Measurements from ENCODE around the gene ZFAND2B.

The ZFAND2B gene

DNA sequence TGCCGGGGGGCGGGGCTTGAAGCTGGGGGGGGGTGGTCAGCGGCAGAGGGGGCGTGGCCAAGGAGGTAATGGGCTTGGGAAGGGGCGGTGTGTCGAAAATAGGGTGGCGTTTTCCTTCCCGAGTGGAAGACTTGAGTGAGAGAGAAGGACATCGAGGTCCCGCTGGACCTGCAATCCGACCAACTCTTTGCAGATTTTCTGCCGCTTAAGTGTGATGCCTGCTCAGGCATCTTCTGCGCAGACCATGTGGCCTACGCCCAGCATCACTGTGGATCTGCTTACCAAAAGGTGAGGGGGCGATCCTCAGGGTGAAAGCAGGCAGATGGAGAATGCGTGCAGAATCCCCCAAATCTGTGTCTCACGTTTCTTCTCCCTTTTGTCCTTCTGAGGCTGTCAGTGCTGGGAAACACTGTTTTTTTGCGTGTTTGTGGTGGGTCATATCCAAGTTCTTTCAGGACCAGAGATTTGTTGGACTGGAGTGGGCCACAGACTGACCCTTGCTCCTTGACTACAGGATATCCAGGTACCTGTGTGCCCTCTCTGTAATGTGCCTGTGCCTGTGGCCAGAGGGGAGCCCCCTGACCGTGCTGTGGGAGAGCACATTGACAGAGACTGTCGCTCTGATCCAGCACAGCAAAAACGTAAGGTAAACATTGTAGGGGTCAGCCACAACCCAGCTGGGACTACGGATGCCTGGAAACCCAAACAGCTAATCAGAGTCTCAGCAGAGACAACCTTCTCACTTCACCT, 727 bp downstream of the ZFAND2B start:
- no peak for DNase-seq

DNA sequence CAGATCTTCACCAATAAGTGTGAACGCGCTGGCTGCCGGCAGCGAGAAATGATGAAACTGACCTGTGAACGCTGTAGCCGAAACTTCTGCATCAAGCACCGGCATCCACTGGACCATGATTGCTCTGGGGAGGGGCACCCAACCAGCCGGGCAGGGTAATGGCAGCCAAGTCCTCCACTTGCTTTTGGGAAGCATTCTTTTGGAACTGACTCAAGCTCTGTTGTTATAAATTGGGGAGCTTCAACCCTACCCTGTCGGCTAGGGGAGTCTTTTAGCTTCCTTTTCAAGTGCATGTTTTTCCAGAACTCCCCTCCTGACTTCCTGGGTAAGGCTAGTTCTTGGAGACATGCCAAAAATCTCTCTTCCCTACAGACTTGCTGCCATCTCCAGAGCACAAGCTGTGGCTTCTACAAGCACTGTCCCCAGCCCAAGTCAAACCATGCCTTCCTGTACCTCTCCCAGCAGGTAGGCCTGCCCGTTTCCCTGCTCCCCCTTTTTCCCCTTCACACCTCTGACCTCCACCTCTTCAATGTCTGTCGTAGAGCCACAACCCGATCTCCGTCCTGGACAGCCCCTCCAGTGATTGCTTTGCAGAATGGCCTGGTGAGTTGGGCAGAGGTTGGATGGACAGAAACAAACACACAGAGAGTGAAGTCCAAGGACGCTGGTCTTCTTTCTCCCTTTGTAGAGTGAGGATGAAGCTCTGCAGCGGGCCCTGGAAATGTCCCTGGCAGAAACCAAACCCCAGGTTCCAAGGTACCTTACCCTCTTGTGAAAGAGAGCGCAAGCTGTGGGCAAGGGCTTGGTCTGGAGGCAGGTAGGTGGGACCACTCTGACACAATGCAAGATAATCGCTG, 1.5 kb downstream of the ZFAND2B start:
- DNase-seq: no peak

DNA sequence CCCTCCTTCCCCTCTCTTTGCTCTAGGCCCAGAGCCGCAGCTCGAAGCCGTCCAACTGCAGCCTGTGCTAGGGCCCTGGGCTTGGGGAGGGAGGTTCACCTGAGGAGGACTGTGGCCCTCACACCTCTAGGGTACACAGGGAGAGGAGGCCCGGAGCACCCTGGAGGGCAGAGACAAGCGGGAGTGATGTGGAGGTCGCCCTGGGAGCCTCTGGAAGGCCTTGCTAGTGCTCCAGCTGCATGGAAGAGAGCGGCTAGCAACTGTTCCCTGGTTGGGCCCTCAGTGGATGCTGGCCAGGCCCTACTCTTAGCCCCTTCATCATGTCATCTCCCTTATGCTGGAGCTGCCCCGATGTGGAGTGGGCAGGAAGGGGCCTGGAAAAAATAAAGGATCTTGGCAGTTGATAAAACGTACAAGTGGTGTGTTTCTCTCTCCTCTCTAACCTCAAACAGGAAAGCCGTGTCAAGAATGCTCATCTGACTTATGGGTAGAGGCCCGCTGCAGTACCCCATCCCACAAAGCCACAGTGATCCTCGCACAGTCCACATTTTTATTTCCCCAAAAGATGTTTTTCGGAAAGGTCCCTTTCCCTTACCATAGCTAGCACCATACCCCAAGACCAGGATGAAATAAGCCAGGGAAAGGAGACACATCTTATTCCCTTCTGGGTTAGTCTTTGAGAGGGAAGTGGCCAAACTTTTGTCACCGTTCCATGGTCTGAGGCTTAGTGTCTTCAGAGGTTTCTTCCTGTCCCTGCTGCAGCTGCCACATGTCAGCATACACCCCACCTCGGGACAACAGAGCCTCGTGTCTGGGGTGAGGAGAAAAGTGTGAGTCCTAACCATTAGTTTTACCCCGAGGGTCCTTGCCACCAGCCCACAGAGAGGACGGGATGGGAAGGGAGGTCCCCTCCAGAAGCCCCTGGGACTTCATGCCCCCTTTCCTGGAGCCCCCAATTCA, 2.9 kb downstream of the ZFAND2B start:
- DNase-seq: no peak

DNA sequence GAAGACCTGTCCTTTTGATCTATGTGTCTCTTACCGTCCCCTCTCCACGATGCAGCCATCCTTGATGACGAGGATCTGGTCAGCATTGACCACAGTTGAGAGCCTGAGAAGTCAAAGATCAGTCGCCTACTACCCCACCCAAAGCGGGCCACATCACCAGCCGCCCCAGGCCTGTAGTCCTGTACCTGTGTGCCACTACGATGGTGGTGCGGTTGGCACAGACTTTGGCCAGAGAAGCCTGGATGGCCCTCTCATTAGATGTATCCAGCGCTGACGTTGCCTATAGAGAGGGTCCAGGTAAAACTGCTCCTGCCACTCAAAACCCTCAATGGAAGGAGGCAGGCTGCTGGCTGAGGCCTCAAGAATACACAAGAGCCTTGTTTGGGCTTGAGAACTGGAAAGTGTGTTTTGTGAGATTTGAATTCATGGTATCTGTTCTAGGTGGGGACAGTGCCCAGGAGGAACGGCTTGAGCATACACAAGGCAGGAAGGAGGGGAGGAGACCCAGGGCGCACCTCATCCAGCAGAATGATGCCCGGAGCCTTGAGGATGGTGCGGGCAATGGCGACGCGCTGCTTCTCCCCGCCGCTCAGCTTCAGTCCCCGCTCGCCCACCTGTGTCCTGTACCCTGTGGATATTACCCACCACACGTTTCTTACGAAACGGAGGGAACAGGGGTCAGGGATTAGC, 3.8 kb downstream of the ZFAND2B start:
- no peak for DNase-seq

DNA sequence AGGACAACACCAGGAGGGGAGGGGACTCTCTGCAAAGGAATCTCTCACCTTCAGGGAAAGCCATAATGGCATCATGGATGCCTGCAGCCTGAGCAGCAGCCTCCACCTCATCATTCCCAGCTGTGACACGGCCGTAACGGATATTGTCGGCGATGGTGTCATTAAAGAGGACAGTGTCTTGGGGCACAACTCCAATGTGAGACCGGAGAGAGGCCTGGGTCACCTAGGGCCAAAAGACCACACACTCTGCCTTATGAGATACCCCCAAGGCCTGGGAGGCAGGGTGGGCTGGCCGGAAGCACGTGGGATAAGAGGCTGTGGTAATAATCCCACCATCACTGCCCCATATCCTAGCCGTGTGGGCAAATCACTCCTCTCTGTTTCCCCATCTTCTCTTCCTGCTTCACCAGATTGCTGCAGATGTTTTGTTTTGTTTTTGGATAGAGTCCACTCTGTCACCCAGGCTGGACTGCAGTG, 4.3 kb downstream of the ZFAND2B start:
- no peak for DNase-seq

DNA sequence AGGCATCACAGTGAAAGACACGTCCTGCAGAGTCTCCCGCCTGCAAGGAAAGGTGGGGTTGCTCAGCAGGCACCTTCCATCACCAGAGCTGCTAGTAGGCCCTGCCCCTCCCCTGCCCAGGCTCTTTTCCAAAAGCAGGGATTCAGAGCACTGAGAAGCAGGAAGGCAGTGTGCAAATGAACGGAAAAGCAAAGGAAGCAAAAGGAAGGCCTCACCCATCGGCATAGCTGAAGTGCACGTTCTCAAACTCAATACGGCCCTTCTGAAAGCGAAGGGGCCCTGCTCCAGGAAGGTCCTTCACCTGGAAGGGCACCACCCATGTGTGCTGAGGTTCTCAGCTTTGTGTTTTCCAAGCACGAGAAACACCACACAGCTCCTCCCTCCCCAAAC, 6.4 kb downstream of the ZFAND2B start:
- no peak for DNase-seq

DNA sequence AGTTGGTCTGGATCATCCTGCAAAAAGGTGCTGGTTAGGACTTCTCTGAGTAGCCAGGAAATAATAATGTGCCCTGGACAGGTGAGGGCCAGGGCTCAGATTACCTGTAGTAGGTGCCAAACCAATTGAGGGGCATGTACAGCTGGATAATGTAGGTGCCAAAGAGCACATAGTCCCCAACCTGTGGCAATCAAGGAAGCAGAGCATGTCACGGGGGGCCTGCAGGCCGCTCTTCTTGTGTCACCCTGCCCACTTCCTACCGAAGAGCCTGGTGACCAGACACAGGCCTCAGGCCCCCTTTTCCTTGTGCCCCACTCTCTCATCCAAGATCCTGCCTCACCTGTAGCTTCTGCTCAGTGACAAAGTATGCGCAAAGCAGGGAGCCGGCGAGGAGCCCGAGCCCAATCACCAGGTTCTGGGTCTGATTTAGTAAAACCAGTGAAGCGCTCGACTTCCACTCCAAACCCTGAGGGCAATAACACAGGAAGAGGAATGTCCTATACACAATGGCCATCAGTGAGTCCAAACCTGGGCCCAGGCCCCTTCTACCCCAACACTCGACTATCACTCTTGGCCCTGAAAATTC, 7.0 kb downstream of the ZFAND2B start:
- no peak for DNase-seq

DNA sequence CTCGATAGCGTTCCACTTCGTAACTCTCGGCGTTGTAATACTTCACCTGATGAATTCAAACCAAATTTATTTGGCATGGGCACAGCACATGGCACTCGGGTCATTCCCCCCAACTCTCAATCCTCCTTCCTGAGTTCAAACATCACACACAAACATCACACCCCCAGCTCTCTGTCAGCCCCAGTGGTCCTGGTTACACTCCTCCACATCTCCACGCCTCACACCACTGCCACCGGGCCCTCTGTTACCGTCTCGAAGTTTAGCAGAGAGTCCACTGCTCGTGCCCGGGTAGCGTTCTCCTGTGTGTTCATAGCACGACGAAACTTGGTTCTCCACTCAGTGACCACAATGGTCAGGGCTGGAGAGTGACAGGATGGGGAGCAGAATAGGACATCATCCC, 7.6 kb downstream of the ZFAND2B start:
- no peak for DNase-seq

DNA sequence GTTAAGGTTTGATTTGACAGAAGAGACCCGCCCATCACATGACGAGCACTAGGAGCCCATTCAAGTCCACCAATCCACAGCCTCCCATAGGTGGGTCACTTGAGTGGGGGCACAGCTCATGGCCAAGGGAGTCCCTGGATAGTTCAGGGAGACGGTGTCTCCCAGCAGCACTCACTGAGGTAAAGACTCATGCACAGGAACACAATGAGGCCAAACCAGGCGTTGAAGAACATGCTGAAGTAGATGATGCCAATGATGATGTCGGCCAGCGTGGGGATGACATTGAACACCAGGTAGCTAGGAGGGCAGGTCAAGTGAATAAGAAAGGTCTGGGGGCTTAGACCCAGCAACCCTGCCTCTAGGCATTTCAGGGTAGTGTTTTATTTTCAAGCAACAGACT, 8.2 kb downstream of the ZFAND2B start:
- DNase-seq: no peak

DNA sequence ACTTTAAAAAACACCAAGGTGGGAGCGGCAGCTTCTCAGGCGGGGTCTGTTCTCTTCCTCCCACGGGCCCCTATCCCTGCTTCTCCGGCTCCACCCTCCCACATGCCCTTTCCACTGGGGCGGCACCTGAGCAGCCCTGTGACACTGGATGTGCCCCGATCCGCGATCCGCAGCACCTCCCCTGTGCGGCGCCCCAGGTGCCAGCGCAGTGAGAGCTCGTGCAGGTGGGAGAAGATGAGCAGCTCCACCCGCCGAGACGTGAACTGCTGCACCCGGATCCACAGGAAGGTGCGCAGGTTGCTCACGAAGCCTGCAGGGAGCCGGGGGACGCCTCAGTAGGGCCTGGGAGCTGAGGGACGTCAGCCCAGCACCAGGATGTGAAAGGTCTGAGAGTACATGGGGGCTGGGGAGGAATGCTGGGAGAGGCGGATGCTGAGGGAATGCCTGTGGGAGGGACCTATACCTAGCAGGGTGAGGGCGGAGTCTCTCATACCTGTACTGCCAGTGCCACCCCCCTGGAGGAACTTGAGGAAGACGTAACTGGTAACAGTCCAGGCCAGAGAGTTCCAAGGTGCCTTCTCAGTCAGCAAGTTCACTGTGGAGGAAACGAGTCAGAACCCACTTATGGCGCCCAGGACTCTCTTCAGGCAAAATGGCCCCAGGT, 9.4 kb downstream of the ZFAND2B start:
- DNase-seq: no peak

DNA sequence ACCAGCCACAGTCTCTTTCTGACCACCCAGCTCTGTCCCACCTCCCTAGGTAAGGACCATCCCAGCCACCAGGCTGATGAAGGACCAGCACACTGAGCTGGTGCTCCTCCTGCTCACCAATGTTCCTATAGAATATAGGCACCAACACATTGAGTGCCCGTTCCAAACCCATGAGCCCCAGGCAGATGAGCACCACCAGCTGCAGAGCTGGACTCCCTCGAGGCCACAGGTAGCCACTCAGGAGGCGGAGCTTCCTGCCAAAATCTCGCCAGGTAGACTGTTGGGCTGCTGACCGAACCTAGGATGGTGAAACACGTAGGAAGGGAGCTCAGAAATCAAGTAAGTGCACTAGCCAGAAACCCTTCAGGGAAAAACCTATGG, 9.9 kb downstream of the ZFAND2B start:
- no peak for DNase-seq

DNA sequence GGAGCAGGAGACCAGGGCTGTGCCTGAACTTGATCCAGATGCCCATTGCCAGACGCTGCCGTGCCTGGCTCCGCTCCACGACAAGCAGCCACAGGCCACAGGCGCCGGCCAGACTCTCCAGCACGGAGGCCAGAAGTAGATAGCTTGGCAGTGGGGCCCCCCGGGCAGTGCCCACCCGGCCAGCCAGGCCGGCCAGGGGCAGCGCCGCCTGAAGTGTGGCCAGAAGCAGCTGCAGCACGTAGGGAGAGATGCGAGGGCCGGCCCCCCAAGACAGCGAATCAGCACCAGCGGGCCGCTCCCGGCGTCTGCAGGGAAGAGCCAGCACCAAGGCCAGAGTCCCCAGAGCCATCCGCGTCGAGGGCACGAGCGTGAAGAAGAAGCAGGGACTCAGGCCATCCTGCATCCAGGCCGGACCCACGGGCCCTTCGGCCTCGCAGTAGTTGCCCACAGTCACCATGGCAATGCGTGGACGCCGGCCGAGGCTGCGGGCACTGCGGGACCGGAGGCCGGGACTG, 11.7 kb downstream of the ZFAND2B start:
- DNase-seq: no peak

DNA sequence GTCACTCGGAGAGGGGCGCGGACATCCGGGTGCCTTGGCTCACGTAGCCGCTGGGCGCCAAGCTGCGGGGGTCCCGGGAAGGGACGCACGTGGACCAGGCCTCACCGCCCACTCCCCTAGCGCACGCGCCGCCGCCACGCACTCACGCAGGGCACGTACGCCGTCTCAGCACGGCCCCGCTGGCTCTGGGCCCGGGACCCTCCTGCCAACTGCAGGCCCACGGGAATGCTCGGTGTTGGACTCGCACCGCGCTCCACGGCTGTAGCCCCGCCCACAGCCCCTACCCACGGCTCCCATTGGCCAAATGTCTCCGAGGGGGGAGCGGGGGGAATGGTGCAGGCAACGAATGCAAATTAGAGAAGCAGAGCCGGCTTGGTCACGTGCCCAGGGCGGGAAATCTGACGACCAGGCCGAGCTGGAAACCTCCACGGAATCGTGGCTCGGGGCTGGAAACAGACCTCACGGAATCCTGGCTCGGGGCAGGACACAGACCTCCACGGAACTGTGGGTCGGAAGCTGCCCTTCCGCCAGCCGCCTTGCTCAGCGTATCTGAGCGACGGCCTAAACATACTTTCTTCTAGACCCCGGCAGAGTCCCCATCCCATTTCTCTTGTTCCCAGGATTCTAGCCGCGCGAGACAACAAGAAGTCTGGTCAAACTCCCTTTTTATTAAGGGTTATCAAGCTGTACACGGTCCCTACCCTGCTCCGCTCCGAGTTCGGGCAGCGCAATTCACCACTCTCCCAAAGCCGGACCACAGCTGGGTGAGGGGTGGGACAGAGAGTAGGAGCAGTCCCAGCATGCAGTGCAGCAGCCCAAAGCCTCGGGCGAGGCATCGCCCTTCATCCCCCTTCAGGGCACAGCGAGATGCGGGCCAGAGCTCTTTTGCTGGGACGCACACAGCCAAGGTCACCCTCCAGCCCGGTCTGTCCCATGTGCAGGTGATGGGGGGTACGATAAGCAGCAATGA, 12.4 kb downstream of the ZFAND2B start, which contains the start of gene ABCB6:
TSS of gene ABCB6 (minus strand) at position 227 of the 970 bp plus-strand sequence. CDS start 285 bp downstream, outside the sequence.
- peak; percentile 63 to 82 (median 70) for DNase-seq

DNA sequence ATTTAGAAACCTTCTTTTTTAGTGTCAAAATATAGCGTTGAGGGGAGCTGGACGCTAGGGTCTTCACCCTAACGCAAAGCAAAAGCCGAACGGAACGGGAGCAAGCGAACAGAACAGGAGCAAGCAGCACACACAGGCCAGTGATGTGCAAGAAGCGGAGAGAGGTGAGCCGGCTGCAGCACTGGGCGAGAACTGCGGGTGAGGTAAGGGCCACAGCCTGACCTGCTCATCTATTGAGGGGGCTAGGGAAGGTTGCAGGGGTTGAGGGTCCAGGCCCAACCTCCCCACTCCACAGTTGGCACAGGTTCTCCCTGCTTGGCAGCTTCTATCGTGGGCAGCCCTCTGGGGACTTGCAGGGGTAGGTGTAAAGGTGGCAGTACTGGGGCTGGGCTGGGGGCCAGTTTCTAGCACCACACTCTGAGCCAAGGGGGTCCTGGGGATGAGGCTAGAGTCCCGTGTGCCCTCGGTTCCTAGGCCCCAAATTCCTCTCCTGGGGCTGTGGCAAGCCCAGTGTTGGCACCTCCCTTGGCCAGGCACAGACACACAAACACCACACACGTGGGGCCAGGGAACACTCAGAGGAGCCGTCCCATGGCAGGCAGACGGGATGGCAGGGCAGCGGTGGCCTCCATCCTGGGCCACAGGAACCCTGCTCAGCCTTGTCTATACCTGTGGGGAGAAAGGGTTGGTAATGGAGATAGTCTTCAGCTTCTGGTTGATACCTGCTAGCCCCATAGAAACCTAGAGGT, 13.4 kb downstream of the ZFAND2B start:
- DNase-seq: no peak

DNA sequence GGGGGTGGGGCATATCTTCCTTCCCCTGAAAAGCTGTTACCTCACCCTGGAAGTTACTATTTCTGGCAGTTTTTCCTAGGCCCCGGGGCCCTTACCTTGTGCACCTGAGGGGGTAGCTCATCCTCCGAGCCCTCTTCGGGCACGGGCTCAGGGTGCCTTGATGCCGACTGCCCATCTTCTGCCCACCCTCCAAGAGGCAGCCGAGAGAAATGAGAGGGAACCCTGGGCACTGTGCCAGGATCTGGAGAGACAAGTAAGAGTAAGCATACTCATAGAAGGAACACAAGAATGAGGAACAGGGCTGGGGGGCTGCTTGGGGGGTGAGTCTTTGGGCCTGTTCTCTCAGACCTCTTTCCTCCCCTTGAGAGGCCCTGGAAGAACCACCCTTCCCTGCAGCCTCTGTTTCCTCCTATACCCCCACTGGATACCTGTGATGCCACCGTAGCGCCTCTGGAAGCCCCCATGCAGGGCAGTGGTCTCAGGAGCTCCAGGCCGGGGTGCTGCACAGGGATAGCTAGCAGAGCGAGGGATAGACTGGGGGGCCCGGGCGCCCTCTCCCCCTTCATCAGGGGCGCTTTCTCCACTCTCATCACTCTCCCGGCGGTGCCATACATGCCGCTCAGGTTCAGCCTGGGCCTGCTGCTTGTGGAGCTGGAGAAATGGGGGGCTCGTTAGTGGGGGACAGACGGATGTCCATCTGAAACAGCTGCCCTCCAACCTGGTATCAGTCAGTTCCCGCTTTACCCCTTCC, 14.2 kb downstream of the ZFAND2B start:
- DNase-seq: no peak

DNA sequence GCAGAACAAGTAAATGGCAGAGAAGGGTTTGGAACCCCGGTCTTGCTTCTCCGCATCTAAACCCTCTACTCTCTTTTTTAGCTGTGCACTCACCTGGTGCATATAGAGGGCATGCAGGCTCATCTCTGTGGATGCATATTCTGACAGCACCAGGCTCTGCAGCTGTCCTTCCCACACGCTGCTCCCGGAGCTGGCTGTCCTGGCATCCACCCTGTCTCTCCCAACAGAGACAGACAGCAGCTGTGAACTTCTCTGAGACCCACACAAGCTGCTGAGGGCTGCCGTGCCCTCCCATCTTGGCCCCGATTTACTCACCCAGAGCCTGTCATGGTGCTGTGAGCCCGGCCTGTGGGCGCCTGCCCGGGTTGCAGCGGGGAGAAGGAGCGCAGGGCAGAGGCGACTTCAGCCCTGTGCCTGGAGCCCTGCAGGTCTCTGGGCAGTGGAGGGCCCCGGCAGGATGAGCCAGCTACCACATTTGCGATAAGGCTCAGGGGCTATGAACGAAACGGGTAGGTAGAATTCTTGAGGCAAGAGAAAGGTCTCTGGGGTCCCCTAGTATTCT, 15.5 kb downstream of the ZFAND2B start:
- no peak for DNase-seq

DNA sequence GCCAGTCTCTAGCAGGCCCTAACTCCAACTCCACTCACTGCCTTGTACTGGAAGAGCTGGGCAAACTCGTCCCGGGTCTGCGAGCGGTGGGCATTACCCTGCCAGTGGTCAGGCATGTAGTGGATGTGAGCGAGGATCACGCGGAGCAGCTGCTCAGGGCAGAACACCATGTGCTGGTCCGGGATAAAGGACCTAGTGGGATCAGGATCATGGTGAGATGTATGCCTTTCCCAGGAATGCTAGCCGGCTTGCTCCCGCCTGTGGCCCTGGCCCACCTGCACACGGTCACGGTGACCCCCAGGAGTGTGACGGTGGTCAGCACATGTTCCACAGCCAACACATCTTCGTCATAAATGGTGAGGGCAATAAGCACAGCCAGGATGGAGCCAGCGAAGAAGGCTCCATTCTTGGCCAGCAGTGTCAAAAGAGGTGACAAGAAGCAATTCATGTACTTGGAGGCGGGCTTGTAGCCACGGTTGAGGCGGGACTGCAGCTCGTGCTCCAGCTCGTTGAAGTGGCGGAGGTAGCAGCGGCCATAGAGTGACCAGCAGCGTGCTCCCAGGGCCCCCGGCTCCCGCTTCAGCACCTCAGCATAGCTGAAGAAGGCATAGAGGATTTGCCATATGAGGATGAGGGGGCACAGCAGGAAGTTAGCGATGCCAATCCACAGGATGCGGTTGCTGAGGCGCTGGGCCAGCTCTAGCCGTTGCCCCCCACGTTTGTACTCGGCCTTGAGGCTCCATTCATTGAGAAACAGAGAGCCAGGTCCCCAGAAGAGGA, 17.4 kb downstream of the ZFAND2B start:
- no peak for DNase-seq

Measured in activated naive CD4-positive, alpha-beta T cell (primary cell).